Upper lobe of left lung (tissue), 6 donors: ENCODE results near the gene GHRH. TPM values are rescaled to one million over a fixed set of nuclear protein-coding genes. Genes with fewer than 3 reads are reported as not detected.

Experiments used
- ATAC-seq, 2 donors: fragments of 200-7000 bp; cut with Tn5 transposase; one replicate each; pipeline ENCODE4 v1.9.1; 2022; ENCODE audit warnings: mild to moderate bottlenecking in 2 of 2, moderate library complexity in 2 of 2; ENCODE audit not compliant: low FRiP score in 2 of 2
- DNase-seq, 2 donors: peaks; one replicate each; pipeline ENCODE4 v3.0.0-alpha.2; 2019 to 2020
- H3K27ac ChIP-seq, 4 donors: fragments of 200-600 bp; sonication (generic); one replicate each; pipeline ENCODE4 v1.5.1; 2016 to 2019
- H3K27me3 ChIP-seq, 4 donors: fragments of 200-600 bp; sonication (generic); one replicate each; pipeline ENCODE4 v1.5.1; 2017 to 2019
- H3K36me3 ChIP-seq, 4 donors: fragments of 200-600 bp; sonication (generic); one replicate each; pipeline ENCODE4 v1.5.1; 2016 to 2019
- H3K4me1 ChIP-seq, 4 donors: fragments of 200-600 bp; sonication (generic); one replicate each; pipeline ENCODE4 v1.5.1; 2018 to 2019
- H3K4me3 ChIP-seq, 4 donors: fragments of 200-600 bp; sonication (generic); one replicate each; pipeline ENCODE4 v1.5.1; 2017 to 2019; ENCODE audit warnings: mild to moderate bottlenecking in 2 of 4, moderate library complexity in 1 of 4
- H3K9me3 ChIP-seq, 4 donors: fragments of 200-600 bp; sonication (generic); one replicate each; pipeline ENCODE4 v1.5.1; 2018 to 2019
- CTCF ChIP-seq, 6 experiments: fragments of 450-650 bp in 4 of 6; fragments of 200-600 bp in 2 of 6; sonication (generic) in 2 of 6; IDR thresholded peaks; one replicate each; pipeline ENCODE4 v1.5.1; 2016 to 2019; ENCODE audit warnings: antibody characterized with exemption in 6 of 6
- EP300 ChIP-seq, 4 donors: sonication (generic); formaldehyde crosslinking; IDR thresholded peaks; one replicate each; pipeline ENCODE4 v1.5.1; 2017; ENCODE audit warnings: antibody characterized with exemption in 4 of 4, control low read depth in 2 of 4
- POLR2A ChIP-seq, 4 donors: fragments of 450-650 bp; IDR thresholded peaks; one replicate each; pipeline ENCODE4 v1.5.1; 2016 to 2017; ENCODE audit warnings: antibody characterized with exemption in 4 of 4, mild to moderate bottlenecking in 2 of 4
- POLR2AphosphoS5 ChIP-seq, 2 donors: sonication (generic); formaldehyde crosslinking; IDR thresholded peaks; one replicate each; pipeline ENCODE4 v1.5.1; 2017; ENCODE audit warnings: antibody characterized with exemption in 2 of 2
- WGBS, 2 donors: methylation state at CpG; one replicate each; pipeline ENCODE4 v1.1.5; 2017 to 2018; 5-methylcytosine and 5-hydroxymethylcytosine counted together
- total RNA-seq, 6 donors: library from RNA; depleted of rRNA in 4 of 6; stranded (reverse); fragments of >200 nt in 4 of 6; gene quantifications; one replicate each; pipeline versions ENCODE4 v1.1.0 to v1.2.1, GENCODE V29; 2016 to 2021
- donor health status: DM: no; HTN: no; CAD: no; lungs with moderate emphysema.
- donor health status: DM: no; HTN: yes; CAD: no; lungs with severe emphysema.

Gene GHRH
- total RNA-seq, 6 donors from 2014 or later: not detected

- ATAC-seq (no peak), DNase-seq (no peak)
- Histone ChIP-seq H3K4me1 (no peaks in the 10 kb centered on the region), H3K27me3 (no peaks in the 10 kb centered on the region), H3K4me3 (no peak overlapping the region), H3K9me3 (no peaks in the 10 kb centered on the region), H3K27ac (no peak overlapping the region), H3K36me3 (no peaks in the 10 kb centered on the region)
- no peak for TF ChIP-seq POLR2A (IDR thresholded peaks at IDR 0.05)
- TF ChIP-seq EP300 (IDR thresholded peaks at IDR 0.05): no peak
- TF ChIP-seq POLR2AphosphoS5 (IDR thresholded peaks at IDR 0.05): no peak
- no peak for TF ChIP-seq CTCF (IDR thresholded peaks at IDR 0.05)
- 89 to 91% methylated on average over 5 to 6 of the region's 6 CpGs for WGBS, 2 donors
Observed at GRCh38 chr20:37263686-37264085, 2.1 kb upstream of the GHRH start.

- ATAC-seq: no peak
- Histone ChIP-seq H3K4me1 (no peaks in the 10 kb centered on the region), H3K27ac (no peak overlapping the region), H3K27me3 (no peaks in the 10 kb centered on the region), H3K36me3 (no peaks in the 10 kb centered on the region), H3K4me3 (no peak overlapping the region), H3K9me3 (no peaks in the 10 kb centered on the region)
- WGBS, 2 donors: 64 to 76% methylated on average over 4 to 8 of the region's 8 CpGs
- no peak for DNase-seq
- TF ChIP-seq POLR2AphosphoS5 (IDR thresholded peaks at IDR 0.05) (no peak), POLR2A (IDR thresholded peaks at IDR 0.05) (no peak), CTCF (IDR thresholded peaks at IDR 0.05) (no peak), EP300 (IDR thresholded peaks at IDR 0.05) (no peak)
Observed at GRCh38 chr20:37262505-37262904, 891 bp upstream of the GHRH start.

GRCh38 chr20:37260923-37261322 is 691 bp downstream of the GHRH start:
- no peaks in the 10 kb centered on the region for H3K9me3 ChIP-seq
- TF ChIP-seq POLR2AphosphoS5 (IDR thresholded peaks at IDR 0.05) (no peak), CTCF (IDR thresholded peaks at IDR 0.05) (no peak), POLR2A (IDR thresholded peaks at IDR 0.05) (no peak), EP300 (IDR thresholded peaks at IDR 0.05) (no peak)
- no peak overlapping the region for H3K4me3 ChIP-seq
- no peaks in the 10 kb centered on the region for H3K27me3 ChIP-seq
- no peaks in the 10 kb centered on the region for H3K4me1 ChIP-seq
- WGBS, 2 donors: 79 to 86% methylated on average over 4 of the region's 4 CpGs
- H3K36me3 ChIP-seq: no peaks in the 10 kb centered on the region
- DNase-seq (no peak), ATAC-seq (no peak)
- H3K27ac ChIP-seq: no peak overlapping the region

- TF ChIP-seq CTCF (IDR thresholded peaks at IDR 0.05): no peak
- TF ChIP-seq EP300 (IDR thresholded peaks at IDR 0.05): no peak
- TF ChIP-seq POLR2A (IDR thresholded peaks at IDR 0.05): no peak
- TF ChIP-seq POLR2AphosphoS5 (IDR thresholded peaks at IDR 0.05): no peak
- Histone ChIP-seq H3K9me3 (no peaks in the 10 kb centered on the region), H3K36me3 (no peaks in the 10 kb centered on the region), H3K4me1 (no peaks in the 10 kb centered on the region), H3K4me3 (no peak overlapping the region), H3K27ac (no peak overlapping the region), H3K27me3 (no peaks in the 10 kb centered on the region)
- no peak for ATAC-seq
- no peak for DNase-seq
- 64% methylated on average over 3 of the region's 3 CpGs for WGBS, 2 donors
Observed at GRCh38 chr20:37259865-37260264, 1.7 kb downstream of the GHRH start.

GRCh38 chr20:37259031-37259430 is 2.6 kb downstream of the GHRH start:
- no peaks in the 10 kb centered on the region for H3K9me3 ChIP-seq
- TF ChIP-seq POLR2A (IDR thresholded peaks at IDR 0.05) (no peak), EP300 (IDR thresholded peaks at IDR 0.05) (no peak), CTCF (IDR thresholded peaks at IDR 0.05) (no peak), POLR2AphosphoS5 (IDR thresholded peaks at IDR 0.05) (no peak)
- WGBS, 2 donors: 79 to 90% methylated on average over 11 of the region's 11 CpGs
- ATAC-seq (no peak), DNase-seq (no peak)
- H3K4me3 ChIP-seq: no peak overlapping the region
- no peaks in the 10 kb centered on the region for H3K36me3 ChIP-seq
- no peaks in the 10 kb centered on the region for H3K27me3 ChIP-seq
- no peak overlapping the region for H3K27ac ChIP-seq
- no peaks in the 10 kb centered on the region for H3K4me1 ChIP-seq
